Endothelial cell of umbilical vein (primary cell): ENCODE results near the gene COL5A1. TPM values are rescaled to one million over a fixed set of nuclear protein-coding genes. Genes with fewer than 3 reads are reported as not detected.

ENCODE experiments used
- BruUV-seq: library from RNA; stranded (reverse); fragments of 400-500 nt; replicated peaks from 2 replicates; lab custom pipeline; 2021; lab: Mats Ljungman, UMichigan
- CTCF ChIA-PET: fragments of 300-600, 350-600 bp; sonication (Branson Sonifier 250); formaldehyde crosslinking; loops from one replicate; lab custom pipeline; 2021; ENCODE audit warnings: antibody characterized with exemption, inconsistent platforms; lab: Charles Lee
- POLR2A ChIA-PET: fragments of 300-600, 350-600 bp; sonication (Branson Sonifier 250); formaldehyde crosslinking; loops from one replicate; lab custom pipeline; 2021; ENCODE audit warnings: antibody characterized with exemption, inconsistent platforms; lab: Charles Lee
- DNase-seq: peaks from one replicate; pipeline ENCODE4 v3.0.0-alpha.2; 2011; ENCODE audit warnings: low read depth, low spot score
- FAIRE-seq: peaks from 2 replicates; lab custom pipeline; 2011; peaks lifted over from hg19 to GRCh38; lab: Jason Lieb, UNC
- H2AFZ ChIP-seq: 2 replicates; pipeline ENCODE4 v1.6.0; 2012; ENCODE audit warnings: low read depth, low read length, control low read depth, inconsistent platforms
- H3K27ac ChIP-seq: 2 replicates; pipeline ENCODE4 v1.5.1; 2011; ENCODE audit warnings: low read depth, mild to moderate bottlenecking, control low read depth, low read length, moderate library complexity; ENCODE audit not compliant: insufficient read depth
- H3K27me3 ChIP-seq, 2 experiments: 2 replicates each; pipeline versions ENCODE4 v1.6.0 to v1.6.1; 2011; ENCODE audit warnings: low read length in 2 of 2, mixed read lengths in 1 of 2; ENCODE audit not compliant: control insufficient read depth in 2 of 2, insufficient read depth in 2 of 2
- H3K36me3 ChIP-seq, 2 experiments: 2 replicates in 1 of 2; 3 replicates in 1 of 2; pipeline ENCODE4 v1.5.1; 2011; ENCODE audit warnings: low read length in 2 of 2, mild to moderate bottlenecking in 1 of 2, moderate library complexity in 1 of 2; ENCODE audit not compliant: control insufficient read depth in 2 of 2, insufficient read depth in 2 of 2; ENCODE audit errors: extremely low read depth in 1 of 2
- H3K4me1 ChIP-seq: 3 replicates; pipeline ENCODE4 v1.5.1; 2011; ENCODE audit warnings: mild to moderate bottlenecking, low read length; ENCODE audit not compliant: control insufficient read depth, insufficient read depth; ENCODE audit errors: extremely low read depth
- H3K4me2 ChIP-seq: 2 replicates; pipeline ENCODE4 v1.6.1; 2011; ENCODE audit warnings: low read length, control low read depth, mixed read lengths; ENCODE audit not compliant: insufficient read depth
- H3K4me3 ChIP-seq, 3 experiments: fragments of 200-600 bp in 1 of 3; sonication (generic), shearing (Covaris generic) in 1 of 3; replicated peaks in 1 of 3; 2 replicates each; pipeline ENCODE4 v1.5.1; 2011 to 2016; ENCODE audit warnings: control low read depth in 3 of 3, low read length in 3 of 3, mild to moderate bottlenecking in 2 of 3, inconsistent platforms in 1 of 3, low read depth in 1 of 3, moderate library complexity in 1 of 3; ENCODE audit not compliant: insufficient read depth in 1 of 3
- H3K79me2 ChIP-seq: 2 replicates; pipeline ENCODE4 v1.6.0; 2012; ENCODE audit warnings: low read length, inconsistent platforms; ENCODE audit not compliant: control insufficient read depth, insufficient read depth
- H3K9ac ChIP-seq: replicated peaks from 2 replicates; pipeline ENCODE3; 2011; ENCODE audit warnings: low read length, control low read depth; ENCODE audit not compliant: insufficient read depth; ENCODE audit errors: extremely low read depth
- H3K9me1 ChIP-seq: replicated peaks from 3 replicates; pipeline ENCODE4 v1.6.0; 2011; ENCODE audit warnings: mild to moderate bottlenecking, low read length; ENCODE audit not compliant: control insufficient read depth, insufficient read depth; ENCODE audit errors: extremely low read depth
- H3K9me3 ChIP-seq: replicated peaks from 2 replicates; pipeline ENCODE4 v1.5.1; 2012; ENCODE audit warnings: low read length, inconsistent platforms; ENCODE audit not compliant: control insufficient read depth, insufficient read depth
- H4K20me1 ChIP-seq: replicated peaks from 2 replicates; pipeline ENCODE3; 2011; ENCODE audit warnings: mild to moderate bottlenecking, low read length; ENCODE audit not compliant: control insufficient read depth, insufficient read depth; ENCODE audit errors: extremely low read depth
- CTCF ChIP-seq, 2 donors: IDR thresholded peaks; 1 replicate in 1 of 2; 2 replicates in 1 of 2; pipeline ENCODE4 v1.5.1; 2011; ENCODE audit warnings: low read length in 2 of 2, mild to moderate bottlenecking in 2 of 2, moderate library complexity in 2 of 2, control low read depth in 1 of 2, inconsistent platforms in 1 of 2, low read depth in 1 of 2; ENCODE audit not compliant: insufficient read depth in 1 of 2; ENCODE audit errors: extremely low read depth in 1 of 2
- EZH2 ChIP-seq: IDR thresholded peaks from 2 replicates; pipeline ENCODE4 v1.6.1; 2012; ENCODE audit warnings: borderline replicate concordance, low read depth, mild to moderate bottlenecking, moderate library complexity, low read length, inconsistent platforms; ENCODE audit not compliant: severe bottlenecking
- FOS ChIP-seq: IDR thresholded peaks from 2 replicates; pipeline ENCODE4 v1.6.1; 2011; ENCODE audit warnings: mild to moderate bottlenecking, low read length, moderate library complexity, borderline replicate concordance; ENCODE audit not compliant: insufficient read depth
- GATA2 ChIP-seq: IDR thresholded peaks from 2 replicates; pipeline ENCODE4 v1.7.0; 2011; ENCODE audit warnings: low read depth, mild to moderate bottlenecking, moderate library complexity, mixed read lengths, low read length; ENCODE audit not compliant: insufficient read length, insufficient read depth
- JUN ChIP-seq: IDR thresholded peaks from 2 replicates; pipeline ENCODE4 v1.6.1; 2011; ENCODE audit warnings: borderline replicate concordance, low read depth; ENCODE audit not compliant: insufficient read length, insufficient read depth
- MAX ChIP-seq: IDR thresholded peaks from 2 replicates; pipeline ENCODE4 v1.6.1; 2011; ENCODE audit not compliant: insufficient read depth, insufficient read length
- MYC ChIP-seq: IDR thresholded peaks from one replicate; pipeline ENCODE4 v1.6.1; 2011; ENCODE audit warnings: mild to moderate bottlenecking, low read depth, low read length
- POLR2A ChIP-seq: IDR thresholded peaks from 2 replicates; pipeline ENCODE4 v1.6.1; 2012; ENCODE audit warnings: low read depth, mild to moderate bottlenecking, control low read depth, low read length
- POLR2AphosphoS5 ChIP-seq: IDR thresholded peaks from 2 replicates; pipeline ENCODE4 v1.6.1; 2012; ENCODE audit warnings: low read depth, mild to moderate bottlenecking, control low read depth, low read length, moderate library complexity; ENCODE audit not compliant: insufficient read depth
- dilution Hi-C: fragments of 300-500 bp; cut with MboI; formaldehyde crosslinking; loops from one replicate; pipeline ENCODE4 v1.15.0; 2019; ENCODE audit warnings: low sequenced_read_pairs; ENCODE audit not compliant: extremely low pct_ligation_motif_present
- intact Hi-C: fragments of 100-400 bp; cut with micrococcal nuclease; formaldehyde crosslinking; loops from one replicate; pipeline ENCODE4 v1.10.0; 2022
- polyA plus RNA-seq, 4 experiments: library from polyadenylated mRNA; depleted of rRNA in 3 of 4; stranded (reverse) in 3 of 4; unstranded in 1 of 4; fragments of >200 nt; gene quantifications; 2 replicates each; pipeline versions ENCODE4 v1.2.1 to v1.2.3, GENCODE V29; 2011 to 2012; ENCODE audit warnings: missing spikeins in 1 of 4
- total RNA-seq: library from RNA; stranded (reverse); gene quantifications from 2 replicates; pipeline ENCODE4 v1.2.3, GENCODE V29; 2021

COL5A1 gene
- total and polyA plus RNA-seq, 2 donors (not counting 3 experiments of a cell fraction or from before 2014, with no cell fraction given), result 97.4 to 175 TPM

- BruUV-seq, result no TSS peak
Measured at GRCh38 chr9:134724912-134725604, 83.5 kb downstream of the COL5A1 start.

More at GRCh38 chr9:134724912-134725604, 83.5 kb downstream of the COL5A1 start:
- H3K9ac ChIP-seq, result no peak overlapping the region
- TF ChIP-seq GATA2 (no peak), POLR2A (no peak), FOS (no peak), JUN (no peak), MYC (no peak), EZH2 (no peak), MAX (no peak), POLR2AphosphoS5 (no peak), CTCF (IDR thresholded peaks at IDR 0.05; ENCODE audit: extremely low read depth in 1 of 2, insufficient read depth in 1 of 2, low read depth in 1 of 2, low read length in 2 of 2) (no peak)
- no peaks in the 10 kb centered on the region for H3K4me1 ChIP-seq
- H3K4me3 ChIP-seq, result no peak overlapping the region
- no peak overlapping the region for H2AFZ ChIP-seq
- ChIA-PET CTCF (interaction anchor here (1.4 kb wide), 1 partner anchor 14 kb away, joined by 6 read pairs; no protein-coding TSS in a partner anchor), POLR2A (no interaction called here)
- no peaks in the 10 kb centered on the region for H3K9me1 ChIP-seq
- no peaks in the 10 kb centered on the region for H3K79me2 ChIP-seq
- H3K27ac ChIP-seq, result no peak overlapping the region
- no peak overlapping the region for H3K4me2 ChIP-seq
- H4K20me1 ChIP-seq, result no peaks in the 10 kb centered on the region
- FAIRE-seq, result no peak
- dilution Hi-C loops (no loop called here), intact Hi-C loops (no loop called here)
- no peak for DNase-seq
- no peaks in the 10 kb centered on the region for H3K9me3 ChIP-seq
- peaks cover 3 to 11% of the 10 kb centered on the region in 2 experiments for H3K36me3 ChIP-seq
- no peaks in the 10 kb centered on the region for H3K27me3 ChIP-seq
